Endothelial cell of umbilical vein (primary cell): ENCODE measurements around the gene EHD1. TPM values are rescaled to one million over a fixed set of nuclear protein-coding genes. Genes with fewer than 3 reads are reported as not detected.

ENCODE experiments used
- BruUV-seq: library from RNA; stranded (reverse); fragments of 400-500 nt; replicated peaks from 2 replicates; lab custom pipeline; 2021; lab: Mats Ljungman, UMichigan
- CTCF ChIA-PET: fragments of 300-600, 350-600 bp; sonication (Branson Sonifier 250); formaldehyde crosslinking; loops from one replicate; lab custom pipeline; 2021; ENCODE audit warnings: antibody characterized with exemption, inconsistent platforms; lab: Charles Lee
- POLR2A ChIA-PET: fragments of 300-600, 350-600 bp; sonication (Branson Sonifier 250); formaldehyde crosslinking; loops from one replicate; lab custom pipeline; 2021; ENCODE audit warnings: antibody characterized with exemption, inconsistent platforms; lab: Charles Lee
- DNase-seq: peaks from one replicate; pipeline ENCODE4 v3.0.0-alpha.2; 2011; ENCODE audit warnings: low read depth, low spot score
- FAIRE-seq: peaks from 2 replicates; lab custom pipeline; 2011; peaks lifted over from hg19 to GRCh38; lab: Jason Lieb, UNC
- H2AFZ ChIP-seq: 2 replicates; pipeline ENCODE4 v1.6.0; 2012; ENCODE audit warnings: low read depth, low read length, control low read depth, inconsistent platforms
- H3K27ac ChIP-seq: 2 replicates; pipeline ENCODE4 v1.5.1; 2011; ENCODE audit warnings: low read depth, mild to moderate bottlenecking, control low read depth, low read length, moderate library complexity; ENCODE audit not compliant: insufficient read depth
- H3K27me3 ChIP-seq, 2 experiments: 2 replicates each; pipeline versions ENCODE4 v1.6.0 to v1.6.1; 2011; ENCODE audit warnings: low read length in 2 of 2, mixed read lengths in 1 of 2; ENCODE audit not compliant: control insufficient read depth in 2 of 2, insufficient read depth in 2 of 2
- H3K36me3 ChIP-seq, 2 experiments: 2 replicates in 1 of 2; 3 replicates in 1 of 2; pipeline ENCODE4 v1.5.1; 2011; ENCODE audit warnings: low read length in 2 of 2, mild to moderate bottlenecking in 1 of 2, moderate library complexity in 1 of 2; ENCODE audit not compliant: control insufficient read depth in 2 of 2, insufficient read depth in 2 of 2; ENCODE audit errors: extremely low read depth in 1 of 2
- H3K4me1 ChIP-seq: 3 replicates; pipeline ENCODE4 v1.5.1; 2011; ENCODE audit warnings: mild to moderate bottlenecking, low read length; ENCODE audit not compliant: control insufficient read depth, insufficient read depth; ENCODE audit errors: extremely low read depth
- H3K4me2 ChIP-seq: 2 replicates; pipeline ENCODE4 v1.6.1; 2011; ENCODE audit warnings: low read length, control low read depth, mixed read lengths; ENCODE audit not compliant: insufficient read depth
- H3K4me3 ChIP-seq, 3 experiments: fragments of 200-600 bp in 1 of 3; sonication (generic), shearing (Covaris generic) in 1 of 3; replicated peaks in 1 of 3; 2 replicates each; pipeline ENCODE4 v1.5.1; 2011 to 2016; ENCODE audit warnings: control low read depth in 3 of 3, low read length in 3 of 3, mild to moderate bottlenecking in 2 of 3, inconsistent platforms in 1 of 3, low read depth in 1 of 3, moderate library complexity in 1 of 3; ENCODE audit not compliant: insufficient read depth in 1 of 3
- H3K79me2 ChIP-seq: 2 replicates; pipeline ENCODE4 v1.6.0; 2012; ENCODE audit warnings: low read length, inconsistent platforms; ENCODE audit not compliant: control insufficient read depth, insufficient read depth
- H3K9ac ChIP-seq: replicated peaks from 2 replicates; pipeline ENCODE3; 2011; ENCODE audit warnings: low read length, control low read depth; ENCODE audit not compliant: insufficient read depth; ENCODE audit errors: extremely low read depth
- H3K9me1 ChIP-seq: replicated peaks from 3 replicates; pipeline ENCODE4 v1.6.0; 2011; ENCODE audit warnings: mild to moderate bottlenecking, low read length; ENCODE audit not compliant: control insufficient read depth, insufficient read depth; ENCODE audit errors: extremely low read depth
- H3K9me3 ChIP-seq: replicated peaks from 2 replicates; pipeline ENCODE4 v1.5.1; 2012; ENCODE audit warnings: low read length, inconsistent platforms; ENCODE audit not compliant: control insufficient read depth, insufficient read depth
- H4K20me1 ChIP-seq: replicated peaks from 2 replicates; pipeline ENCODE3; 2011; ENCODE audit warnings: mild to moderate bottlenecking, low read length; ENCODE audit not compliant: control insufficient read depth, insufficient read depth; ENCODE audit errors: extremely low read depth
- EZH2 ChIP-seq: IDR thresholded peaks from 2 replicates; pipeline ENCODE4 v1.6.1; 2012; ENCODE audit warnings: borderline replicate concordance, low read depth, mild to moderate bottlenecking, moderate library complexity, low read length, inconsistent platforms; ENCODE audit not compliant: severe bottlenecking
- FOS ChIP-seq: IDR thresholded peaks from 2 replicates; pipeline ENCODE4 v1.6.1; 2011; ENCODE audit warnings: mild to moderate bottlenecking, low read length, moderate library complexity, borderline replicate concordance; ENCODE audit not compliant: insufficient read depth
- GATA2 ChIP-seq: IDR thresholded peaks from 2 replicates; pipeline ENCODE4 v1.7.0; 2011; ENCODE audit warnings: low read depth, mild to moderate bottlenecking, moderate library complexity, mixed read lengths, low read length; ENCODE audit not compliant: insufficient read length, insufficient read depth
- JUN ChIP-seq: IDR thresholded peaks from 2 replicates; pipeline ENCODE4 v1.6.1; 2011; ENCODE audit warnings: borderline replicate concordance, low read depth; ENCODE audit not compliant: insufficient read length, insufficient read depth
- MYC ChIP-seq: IDR thresholded peaks from one replicate; pipeline ENCODE4 v1.6.1; 2011; ENCODE audit warnings: mild to moderate bottlenecking, low read depth, low read length
- POLR2A ChIP-seq: IDR thresholded peaks from 2 replicates; pipeline ENCODE4 v1.6.1; 2012; ENCODE audit warnings: low read depth, mild to moderate bottlenecking, control low read depth, low read length
- POLR2AphosphoS5 ChIP-seq: IDR thresholded peaks from 2 replicates; pipeline ENCODE4 v1.6.1; 2012; ENCODE audit warnings: low read depth, mild to moderate bottlenecking, control low read depth, low read length, moderate library complexity; ENCODE audit not compliant: insufficient read depth
- dilution Hi-C: fragments of 300-500 bp; cut with MboI; formaldehyde crosslinking; loops from one replicate; pipeline ENCODE4 v1.15.0; 2019; ENCODE audit warnings: low sequenced_read_pairs; ENCODE audit not compliant: extremely low pct_ligation_motif_present
- intact Hi-C: fragments of 100-400 bp; cut with micrococcal nuclease; formaldehyde crosslinking; loops from one replicate; pipeline ENCODE4 v1.10.0; 2022
- polyA plus RNA-seq, 4 experiments: library from polyadenylated mRNA; depleted of rRNA in 3 of 4; stranded (reverse) in 3 of 4; unstranded in 1 of 4; fragments of >200 nt; gene quantifications; 2 replicates each; pipeline versions ENCODE4 v1.2.1 to v1.2.3, GENCODE V29; 2011 to 2012; ENCODE audit warnings: missing spikeins in 1 of 4
- total RNA-seq: library from RNA; stranded (reverse); gene quantifications from 2 replicates; pipeline ENCODE4 v1.2.3, GENCODE V29; 2021
- TF ChIP-seq, protein P1 (sequence below): IDR thresholded peaks from 2 replicates; pipeline ENCODE4 v1.6.1; 2011; ENCODE audit not compliant: insufficient read depth, insufficient read length
- TF ChIP-seq, protein P2 (sequence below), 2 donors: IDR thresholded peaks; 1 replicate in 1 of 2; 2 replicates in 1 of 2; pipeline ENCODE4 v1.5.1; 2011; ENCODE audit warnings: low read length in 2 of 2, mild to moderate bottlenecking in 2 of 2, moderate library complexity in 2 of 2, control low read depth in 1 of 2, inconsistent platforms in 1 of 2, low read depth in 1 of 2; ENCODE audit not compliant: insufficient read depth in 1 of 2; ENCODE audit errors: extremely low read depth in 1 of 2

The EHD1 gene
- total and polyA plus RNA-seq, 2 donors (not counting 3 experiments of a cell fraction or from before 2014, with no cell fraction given): 109 to 136 TPM

DNA sequence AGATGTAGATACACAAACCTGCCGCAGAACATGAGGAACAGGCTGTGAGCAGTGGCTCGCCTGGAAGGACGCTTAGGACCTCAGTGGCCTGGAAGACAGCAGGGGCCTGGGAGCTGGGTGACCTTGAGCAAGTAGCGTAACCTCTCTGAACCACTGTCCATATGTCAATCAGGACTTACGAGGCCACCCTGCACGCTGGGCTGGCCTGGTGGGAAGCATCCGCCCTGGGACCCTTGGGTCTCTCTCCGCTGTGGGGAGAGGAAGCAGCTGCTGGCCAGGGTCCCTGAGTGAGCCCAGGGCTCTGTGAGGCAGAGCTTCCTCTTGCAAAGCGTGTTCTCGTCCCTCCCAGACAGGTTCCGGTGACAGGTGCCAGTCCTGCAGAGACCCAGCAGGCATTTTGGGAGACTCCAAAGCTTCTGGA lies 14.0 kb upstream of the EHD1 start:
- no peaks in the 10 kb centered on the region for H3K9me1 ChIP-seq
- no peaks in the 10 kb centered on the region for H3K27me3 ChIP-seq
- H2AFZ ChIP-seq: no peak overlapping the region
- TF ChIP-seq JUN (no peak), FOS (no peak), MYC (no peak), EZH2 (no peak), POLR2A (no peak), POLR2AphosphoS5 (no peak), GATA2 (no peak)
- TF ChIP-seq, protein P1, sequence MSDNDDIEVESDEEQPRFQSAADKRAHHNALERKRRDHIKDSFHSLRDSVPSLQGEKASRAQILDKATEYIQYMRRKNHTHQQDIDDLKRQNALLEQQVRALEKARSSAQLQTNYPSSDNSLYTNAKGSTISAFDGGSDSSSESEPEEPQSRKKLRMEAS: no peak
- TF ChIP-seq, protein P2, sequence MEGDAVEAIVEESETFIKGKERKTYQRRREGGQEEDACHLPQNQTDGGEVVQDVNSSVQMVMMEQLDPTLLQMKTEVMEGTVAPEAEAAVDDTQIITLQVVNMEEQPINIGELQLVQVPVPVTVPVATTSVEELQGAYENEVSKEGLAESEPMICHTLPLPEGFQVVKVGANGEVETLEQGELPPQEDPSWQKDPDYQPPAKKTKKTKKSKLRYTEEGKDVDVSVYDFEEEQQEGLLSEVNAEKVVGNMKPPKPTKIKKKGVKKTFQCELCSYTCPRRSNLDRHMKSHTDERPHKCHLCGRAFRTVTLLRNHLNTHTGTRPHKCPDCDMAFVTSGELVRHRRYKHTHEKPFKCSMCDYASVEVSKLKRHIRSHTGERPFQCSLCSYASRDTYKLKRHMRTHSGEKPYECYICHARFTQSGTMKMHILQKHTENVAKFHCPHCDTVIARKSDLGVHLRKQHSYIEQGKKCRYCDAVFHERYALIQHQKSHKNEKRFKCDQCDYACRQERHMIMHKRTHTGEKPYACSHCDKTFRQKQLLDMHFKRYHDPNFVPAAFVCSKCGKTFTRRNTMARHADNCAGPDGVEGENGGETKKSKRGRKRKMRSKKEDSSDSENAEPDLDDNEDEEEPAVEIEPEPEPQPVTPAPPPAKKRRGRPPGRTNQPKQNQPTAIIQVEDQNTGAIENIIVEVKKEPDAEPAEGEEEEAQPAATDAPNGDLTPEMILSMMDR (IDR thresholded peaks at IDR 0.05; ENCODE audit: extremely low read depth in 1 of 2, insufficient read depth in 1 of 2, low read depth in 1 of 2, low read length in 2 of 2): no peak
- intact Hi-C loops: no loop called here
- dilution Hi-C loops: loop anchor here (10.0 kb wide), 1 partner anchor 48 kb away; the partner anchor contains the start of gene CDC42BPG
- no peak overlapping the region for H3K9ac ChIP-seq
- H3K4me2 ChIP-seq: no peak overlapping the region
- peaks cover 0 to 8% of the 10 kb centered on the region in 2 experiments for H3K36me3 ChIP-seq
- H3K27ac ChIP-seq: no peak overlapping the region
- no peaks in the 10 kb centered on the region for H4K20me1 ChIP-seq
- DNase-seq (no peak), FAIRE-seq (no peak)
- no TSS peak for BruUV-seq
- H3K4me3 ChIP-seq: no peak overlapping the region
- ChIA-PET POLR2A (no interaction called here), CTCF (interaction anchor here (0.9 to 9.4 kb wide), 5 partner anchors 16 to 45 kb away, joined by 3 to 168 read pairs (median 5); partner anchors contain the start of gene CDC42BPG)
- H3K9me3 ChIP-seq: no peaks in the 10 kb centered on the region
- H3K79me2 ChIP-seq: no peaks in the 10 kb centered on the region
- peaks cover 3% of the 10 kb centered on the region for H3K4me1 ChIP-seq
